ENCODE data around the gene RAB28.

RAB28 gene

GRCh38 chr4:13493793-13494192 lies 9.7 kb upstream of the RAB28 start:
- Histone ChIP-seq H3K27me3 (ENCODE audit: insufficient read depth, low read length) (no peaks in the 10 kb centered on the region), H3K4me1 (ENCODE audit: insufficient read depth, low read length) (no peaks in the 10 kb centered on the region), H2AFZ (ENCODE audit: low read depth, low read length) (no peak overlapping the region), H3K4me3 (ENCODE audit: low read length) (no peak overlapping the region), H3K36me3 (ENCODE audit: insufficient read depth, low read length) (no peaks in the 10 kb centered on the region), H3K9me3 (ENCODE audit: low read length) (no peaks in the 10 kb centered on the region)

GRCh38 chr4:13492747-13493146 lies 8.6 kb upstream of the RAB28 start:
- Histone ChIP-seq H3K36me3 (ENCODE audit: insufficient read depth, low read length) (no peaks in the 10 kb centered on the region), H3K4me1 (ENCODE audit: insufficient read depth, low read length) (no peaks in the 10 kb centered on the region), H3K9me3 (ENCODE audit: low read length) (no peaks in the 10 kb centered on the region), H3K27me3 (ENCODE audit: insufficient read depth, low read length) (no peaks in the 10 kb centered on the region), H3K4me3 (ENCODE audit: low read length) (no peak overlapping the region), H2AFZ (ENCODE audit: low read depth, low read length) (no peak overlapping the region)

- Histone ChIP-seq H3K4me3 (ENCODE audit: low read length) (peak overlapping the region; percentile 81), H3K27me3 (ENCODE audit: insufficient read depth, low read length) (no peaks in the 10 kb centered on the region), H3K36me3 (ENCODE audit: insufficient read depth, low read length) (no peaks in the 10 kb centered on the region), H3K9me3 (ENCODE audit: low read length) (peaks cover 2% of the 10 kb centered on the region), H3K4me1 (ENCODE audit: insufficient read depth, low read length) (peaks cover 31% of the 10 kb centered on the region), H2AFZ (ENCODE audit: low read depth, low read length) (peak overlapping the region; percentile 90)
Measured at GRCh38 chr4:13484749-13485221, 645 bp upstream of the RAB28 start.

- peaks cover 31% of the 10 kb centered on the region for H3K4me1 ChIP-seq (ENCODE audit: insufficient read depth, low read length)
- H3K4me3 ChIP-seq (ENCODE audit: low read length), result peak overlapping the region; percentile 81
- peak overlapping the region; percentile 90 for H2AFZ ChIP-seq (ENCODE audit: low read depth, low read length)
- H3K36me3 ChIP-seq (ENCODE audit: insufficient read depth, low read length), result no peaks in the 10 kb centered on the region
- H3K27me3 ChIP-seq (ENCODE audit: insufficient read depth, low read length), result no peaks in the 10 kb centered on the region
- H3K9me3 ChIP-seq (ENCODE audit: low read length), result peaks cover 2% of the 10 kb centered on the region
Measured at GRCh38 chr4:13483768-13484121, 395 bp downstream of the RAB28 start.

- H3K9me3 ChIP-seq (ENCODE audit: low read length), result peaks cover 2% of the 10 kb centered on the region
- no peaks in the 10 kb centered on the region for H3K27me3 ChIP-seq (ENCODE audit: insufficient read depth, low read length)
- H2AFZ ChIP-seq (ENCODE audit: low read depth, low read length), result peak overlapping the region; percentile 90
- peaks cover 31% of the 10 kb centered on the region for H3K4me1 ChIP-seq (ENCODE audit: insufficient read depth, low read length)
- H3K4me3 ChIP-seq (ENCODE audit: low read length), result peak overlapping the region; percentile 81
- peaks cover 2% of the 10 kb centered on the region for H3K36me3 ChIP-seq (ENCODE audit: insufficient read depth, low read length)
Measured at GRCh38 chr4:13483136-13483767, 888 bp downstream of the RAB28 start.

GRCh38 chr4:13481569-13481968 lies 2.6 kb downstream of the RAB28 start:
- H3K27me3 ChIP-seq (ENCODE audit: insufficient read depth, low read length), result no peaks in the 10 kb centered on the region
- H3K4me3 ChIP-seq (ENCODE audit: low read length), result peak overlapping the region; percentile 81
- peaks cover 31% of the 10 kb centered on the region for H3K4me1 ChIP-seq (ENCODE audit: insufficient read depth, low read length)
- no peaks in the 10 kb centered on the region for H3K9me3 ChIP-seq (ENCODE audit: low read length)
- H2AFZ ChIP-seq (ENCODE audit: low read depth, low read length), result no peak overlapping the region
- H3K36me3 ChIP-seq (ENCODE audit: insufficient read depth, low read length), result peaks cover 6% of the 10 kb centered on the region

- Histone ChIP-seq H3K27me3 (ENCODE audit: insufficient read depth, low read length) (no peaks in the 10 kb centered on the region), H3K4me3 (ENCODE audit: low read length) (no peak overlapping the region), H3K4me1 (ENCODE audit: insufficient read depth, low read length) (peaks cover 31% of the 10 kb centered on the region), H3K9me3 (ENCODE audit: low read length) (no peaks in the 10 kb centered on the region), H3K36me3 (ENCODE audit: insufficient read depth, low read length) (peaks cover 22% of the 10 kb centered on the region), H2AFZ (ENCODE audit: low read depth, low read length) (no peak overlapping the region)
Measured at GRCh38 chr4:13478707-13479106, 5.4 kb downstream of the RAB28 start.

GRCh38 chr4:13478131-13478530 lies 6.0 kb downstream of the RAB28 start:
- no peaks in the 10 kb centered on the region for H3K27me3 ChIP-seq (ENCODE audit: insufficient read depth, low read length)
- H3K9me3 ChIP-seq (ENCODE audit: low read length), result no peaks in the 10 kb centered on the region
- H2AFZ ChIP-seq (ENCODE audit: low read depth, low read length), result no peak overlapping the region
- peaks cover 26% of the 10 kb centered on the region for H3K36me3 ChIP-seq (ENCODE audit: insufficient read depth, low read length)
- H3K4me1 ChIP-seq (ENCODE audit: insufficient read depth, low read length), result peaks cover 28% of the 10 kb centered on the region
- no peak overlapping the region for H3K4me3 ChIP-seq (ENCODE audit: low read length)

GRCh38 chr4:13476915-13477314 lies 7.2 kb downstream of the RAB28 start:
- Histone ChIP-seq H3K4me1 (ENCODE audit: insufficient read depth, low read length) (peaks cover 18% of the 10 kb centered on the region), H2AFZ (ENCODE audit: low read depth, low read length) (no peak overlapping the region), H3K4me3 (ENCODE audit: low read length) (no peak overlapping the region), H3K27me3 (ENCODE audit: insufficient read depth, low read length) (no peaks in the 10 kb centered on the region), H3K9me3 (ENCODE audit: low read length) (no peaks in the 10 kb centered on the region), H3K36me3 (ENCODE audit: insufficient read depth, low read length) (peaks cover 30% of the 10 kb centered on the region)

GRCh38 chr4:13476152-13476551 lies 8.0 kb downstream of the RAB28 start:
- no peak overlapping the region for H3K4me3 ChIP-seq (ENCODE audit: low read length)
- H3K36me3 ChIP-seq (ENCODE audit: insufficient read depth, low read length), result peaks cover 34% of the 10 kb centered on the region
- no peaks in the 10 kb centered on the region for H3K9me3 ChIP-seq (ENCODE audit: low read length)
- H3K27me3 ChIP-seq (ENCODE audit: insufficient read depth, low read length), result no peaks in the 10 kb centered on the region
- H2AFZ ChIP-seq (ENCODE audit: low read depth, low read length), result no peak overlapping the region
- peaks cover 10% of the 10 kb centered on the region for H3K4me1 ChIP-seq (ENCODE audit: insufficient read depth, low read length)

- Histone ChIP-seq H3K9me3 (ENCODE audit: low read length) (peaks cover 4% of the 10 kb centered on the region), H3K4me3 (ENCODE audit: low read length) (no peak overlapping the region), H3K4me1 (ENCODE audit: insufficient read depth, low read length) (no peaks in the 10 kb centered on the region), H3K36me3 (ENCODE audit: insufficient read depth, low read length) (peaks cover 38% of the 10 kb centered on the region), H3K27me3 (ENCODE audit: insufficient read depth, low read length) (no peaks in the 10 kb centered on the region), H2AFZ (ENCODE audit: low read depth, low read length) (no peak overlapping the region)
Measured at GRCh38 chr4:13471400-13471799, 12.7 kb downstream of the RAB28 start.

- H3K4me3 ChIP-seq (ENCODE audit: low read length), result no peak overlapping the region
- peaks cover 8% of the 10 kb centered on the region for H3K9me3 ChIP-seq (ENCODE audit: low read length)
- no peaks in the 10 kb centered on the region for H3K27me3 ChIP-seq (ENCODE audit: insufficient read depth, low read length)
- H3K4me1 ChIP-seq (ENCODE audit: insufficient read depth, low read length), result no peaks in the 10 kb centered on the region
- peaks cover 33% of the 10 kb centered on the region for H3K36me3 ChIP-seq (ENCODE audit: insufficient read depth, low read length)
- no peak overlapping the region for H2AFZ ChIP-seq (ENCODE audit: low read depth, low read length)
Measured at GRCh38 chr4:13470379-13470778, 13.8 kb downstream of the RAB28 start.

- no peak overlapping the region for H3K4me3 ChIP-seq (ENCODE audit: low read length)
- H3K4me1 ChIP-seq (ENCODE audit: insufficient read depth, low read length), result no peaks in the 10 kb centered on the region
- H3K27me3 ChIP-seq (ENCODE audit: insufficient read depth, low read length), result no peaks in the 10 kb centered on the region
- peaks cover 6% of the 10 kb centered on the region for H3K9me3 ChIP-seq (ENCODE audit: low read length)
- no peak overlapping the region for H2AFZ ChIP-seq (ENCODE audit: low read depth, low read length)
- peaks cover 18% of the 10 kb centered on the region for H3K36me3 ChIP-seq (ENCODE audit: insufficient read depth, low read length)
Measured at GRCh38 chr4:13464973-13465372, 19.2 kb downstream of the RAB28 start.

- no peak overlapping the region for H2AFZ ChIP-seq (ENCODE audit: low read depth, low read length)
- no peak overlapping the region for H3K4me3 ChIP-seq (ENCODE audit: low read length)
- H3K4me1 ChIP-seq (ENCODE audit: insufficient read depth, low read length), result no peaks in the 10 kb centered on the region
- peaks cover 4% of the 10 kb centered on the region for H3K9me3 ChIP-seq (ENCODE audit: low read length)
- H3K36me3 ChIP-seq (ENCODE audit: insufficient read depth, low read length), result peaks cover 16% of the 10 kb centered on the region
- H3K27me3 ChIP-seq (ENCODE audit: insufficient read depth, low read length), result no peaks in the 10 kb centered on the region
Measured at GRCh38 chr4:13464543-13464942, 19.6 kb downstream of the RAB28 start.
